Left renal pelvis (tissue), 4 donors: ENCODE data around the gene ZNF469. TPM values are rescaled to one million over a fixed set of nuclear protein-coding genes. Genes with fewer than 3 reads are reported as not detected.

Experiments used
- DNase-seq, 4 donors: peaks; one replicate each; pipeline ENCODE4 v3.0.0-alpha.2; 2013; ENCODE audit warnings: low read depth in 4 of 4, low spot score in 3 of 4
- polyA plus RNA-seq, 4 donors: library from polyadenylated mRNA; unstranded; fragments of 120-200 nt; gene quantifications; one replicate each; pipeline ENCODE4 v1.2.1, GENCODE V29; 2013; ENCODE audit not compliant: insufficient read length in 4 of 4

ZNF469 gene
- polyA plus RNA-seq, 4 donors: 1.3 to 6.8 (median 1.4) TPM

GRCh38 chr16:88389621-88390160 lies 6.9 kb downstream of the ZNF469 start:
- no peak for DNase-seq

GRCh38 chr16:88390265-88390664 lies 7.5 kb downstream of the ZNF469 start:
- DNase-seq: no peak

GRCh38 chr16:88390735-88391134 lies 8.0 kb downstream of the ZNF469 start:
- DNase-seq: no peak

GRCh38 chr16:88391144-88391850 lies 8.5 kb downstream of the ZNF469 start:
- no peak for DNase-seq

GRCh38 chr16:88392111-88392510 lies 9.4 kb downstream of the ZNF469 start:
- DNase-seq: no peak

- DNase-seq: no peak
These were observed 9.9 kb downstream of the ZNF469 start for GRCh38 chr16:88392616-88393015.

GRCh38 chr16:88393034-88393433 lies 10.3 kb downstream of the ZNF469 start:
- no peak for DNase-seq

GRCh38 chr16:88393571-88393970 lies 10.8 kb downstream of the ZNF469 start:
- no peak for DNase-seq

- DNase-seq: no peak
These were observed 11.7 kb downstream of the ZNF469 start for GRCh38 chr16:88394426-88394825.

GRCh38 chr16:88395669-88396584 lies 13.2 kb downstream of the ZNF469 start:
- no peak for DNase-seq

GRCh38 chr16:88398170-88398873 lies 15.6 kb downstream of the ZNF469 start:
- DNase-seq: no peak

GRCh38 chr16:88398874-88399178 lies 16.1 kb downstream of the ZNF469 start:
- no peak for DNase-seq

GRCh38 chr16:88400186-88400585 lies 17.4 kb downstream of the ZNF469 start:
- DNase-seq: no peak

GRCh38 chr16:88401604-88402246 lies 19.0 kb downstream of the ZNF469 start:
- no peak for DNase-seq

GRCh38 chr16:88402551-88403240 lies 19.9 kb downstream of the ZNF469 start:
- no peak for DNase-seq

- no peak for DNase-seq
These were observed 21.2 kb downstream of the ZNF469 start for GRCh38 chr16:88403794-88404581.

GRCh38 chr16:88404769-88405168 lies 22.0 kb downstream of the ZNF469 start:
- no peak for DNase-seq

- no peak for DNase-seq
These were observed 22.7 kb downstream of the ZNF469 start for GRCh38 chr16:88405216-88406060.
